Measurements from ENCODE around the gene MRPS6.

Gene MRPS6

GRCh38 chr21:34154878-34155277 is 81.5 kb downstream of the MRPS6 start:
- Histone ChIP-seq H3K27ac (ENCODE audit: low read length) (no peak overlapping the region), H3K4me1 (ENCODE audit: insufficient read depth, low read length) (no peaks in the 10 kb centered on the region), H3K27me3 (ENCODE audit: insufficient read depth, low read length, poor library complexity) (no peaks in the 10 kb centered on the region), H3K9me3 (ENCODE audit: insufficient read depth, low read length, severe bottlenecking) (peaks cover 2% of the 10 kb centered on the region), H4K20me1 (ENCODE audit: insufficient read depth, low read length) (no peaks in the 10 kb centered on the region), H2AFZ (ENCODE audit: low read depth, low read length) (no peak overlapping the region), H3K4me2 (ENCODE audit: insufficient read depth, low read length) (no peak overlapping the region), H3K9ac (ENCODE audit: low read depth, low read length) (no peak overlapping the region), H3K79me2 (ENCODE audit: insufficient read depth, low read length) (no peaks in the 10 kb centered on the region), H3K4me3 (ENCODE audit: low read depth in 1 of 2, low read length in 2 of 2) (no peak overlapping the region), H3K36me3 (ENCODE audit: insufficient read depth, low read length) (no peaks in the 10 kb centered on the region; the same call in 1 of the 2 replicates)
- no peak for TF ChIP-seq EZH2 (IDR thresholded peaks at IDR 0.05; ENCODE audit: borderline replicate concordance, low read depth, low read length, severe bottlenecking)
- TF ChIP-seq, protein P1, sequence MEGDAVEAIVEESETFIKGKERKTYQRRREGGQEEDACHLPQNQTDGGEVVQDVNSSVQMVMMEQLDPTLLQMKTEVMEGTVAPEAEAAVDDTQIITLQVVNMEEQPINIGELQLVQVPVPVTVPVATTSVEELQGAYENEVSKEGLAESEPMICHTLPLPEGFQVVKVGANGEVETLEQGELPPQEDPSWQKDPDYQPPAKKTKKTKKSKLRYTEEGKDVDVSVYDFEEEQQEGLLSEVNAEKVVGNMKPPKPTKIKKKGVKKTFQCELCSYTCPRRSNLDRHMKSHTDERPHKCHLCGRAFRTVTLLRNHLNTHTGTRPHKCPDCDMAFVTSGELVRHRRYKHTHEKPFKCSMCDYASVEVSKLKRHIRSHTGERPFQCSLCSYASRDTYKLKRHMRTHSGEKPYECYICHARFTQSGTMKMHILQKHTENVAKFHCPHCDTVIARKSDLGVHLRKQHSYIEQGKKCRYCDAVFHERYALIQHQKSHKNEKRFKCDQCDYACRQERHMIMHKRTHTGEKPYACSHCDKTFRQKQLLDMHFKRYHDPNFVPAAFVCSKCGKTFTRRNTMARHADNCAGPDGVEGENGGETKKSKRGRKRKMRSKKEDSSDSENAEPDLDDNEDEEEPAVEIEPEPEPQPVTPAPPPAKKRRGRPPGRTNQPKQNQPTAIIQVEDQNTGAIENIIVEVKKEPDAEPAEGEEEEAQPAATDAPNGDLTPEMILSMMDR (IDR thresholded peaks at IDR 0.05; ENCODE audit: borderline replicate concordance, extremely low read depth, low read length, poor library complexity, severe bottlenecking) = no peak
- DNase-seq = no peak
- no peak for ATAC-seq (ENCODE audit: insufficient read depth, low read depth)

GRCh38 chr21:34156957-34157356 is 83.6 kb downstream of the MRPS6 start:
- DNase-seq (no peak), ATAC-seq (ENCODE audit: insufficient read depth, low read depth) (no peak)
- no peaks in the 10 kb centered on the region for H3K79me2 ChIP-seq (ENCODE audit: insufficient read depth, low read length)
- H3K27me3 ChIP-seq (ENCODE audit: insufficient read depth, low read length, poor library complexity) = no peaks in the 10 kb centered on the region
- H2AFZ ChIP-seq (ENCODE audit: low read depth, low read length) = no peak overlapping the region
- no peak overlapping the region for H3K9ac ChIP-seq (ENCODE audit: low read depth, low read length)
- peaks cover 5% of the 10 kb centered on the region for H3K9me3 ChIP-seq (ENCODE audit: insufficient read depth, low read length, severe bottlenecking)
- H4K20me1 ChIP-seq (ENCODE audit: insufficient read depth, low read length) = no peaks in the 10 kb centered on the region
- no peak for TF ChIP-seq EZH2 (IDR thresholded peaks at IDR 0.05; ENCODE audit: borderline replicate concordance, low read depth, low read length, severe bottlenecking)
- TF ChIP-seq, protein P1 (IDR thresholded peaks at IDR 0.05; ENCODE audit: borderline replicate concordance, extremely low read depth, low read length, poor library complexity, severe bottlenecking) = no peak
- no peaks in the 10 kb centered on the region for H3K36me3 ChIP-seq (ENCODE audit: insufficient read depth, low read length)
- H3K4me3 ChIP-seq (ENCODE audit: low read depth in 1 of 2, low read length in 2 of 2) = no peak overlapping the region
- no peaks in the 10 kb centered on the region for H3K4me1 ChIP-seq (ENCODE audit: insufficient read depth, low read length)
- no peak overlapping the region for H3K4me2 ChIP-seq (ENCODE audit: insufficient read depth, low read length)
- no peak overlapping the region for H3K27ac ChIP-seq (ENCODE audit: low read length)

DNA sequence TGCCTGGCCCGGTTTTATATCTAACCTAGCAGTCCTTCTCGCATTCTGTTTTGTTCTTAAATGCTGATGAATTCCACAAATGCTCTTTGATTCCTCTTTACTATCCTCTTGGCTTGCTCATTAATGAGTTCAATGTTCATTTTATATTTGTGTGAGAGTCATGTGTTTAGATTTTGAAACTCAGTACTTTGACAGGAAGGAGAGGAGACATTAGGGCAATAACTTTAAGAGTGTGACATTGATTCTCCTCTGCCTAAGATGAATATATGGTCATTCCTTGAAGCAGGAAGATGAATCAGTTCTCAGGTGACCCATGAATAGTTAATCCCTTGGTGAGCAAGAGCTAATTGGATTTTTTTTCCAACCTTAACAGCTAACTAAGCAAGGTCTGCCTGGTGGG is 84.1 kb downstream of the MRPS6 start:
- no peak overlapping the region for H3K4me2 ChIP-seq (ENCODE audit: insufficient read depth, low read length)
- H3K36me3 ChIP-seq (ENCODE audit: insufficient read depth, low read length) = no peaks in the 10 kb centered on the region
- ATAC-seq (ENCODE audit: insufficient read depth, low read depth) (no peak), DNase-seq (no peak)
- TF ChIP-seq EZH2 (IDR thresholded peaks at IDR 0.05; ENCODE audit: borderline replicate concordance, low read depth, low read length, severe bottlenecking) = no peak
- TF ChIP-seq, protein P1 (IDR thresholded peaks at IDR 0.05; ENCODE audit: borderline replicate concordance, extremely low read depth, low read length, poor library complexity, severe bottlenecking) = no peak
- no peak overlapping the region for H3K27ac ChIP-seq (ENCODE audit: low read length)
- peaks cover 5% of the 10 kb centered on the region for H3K9me3 ChIP-seq (ENCODE audit: insufficient read depth, low read length, severe bottlenecking)
- no peaks in the 10 kb centered on the region for H4K20me1 ChIP-seq (ENCODE audit: insufficient read depth, low read length)
- H3K4me3 ChIP-seq (ENCODE audit: low read depth in 1 of 2, low read length in 2 of 2) = no peak overlapping the region
- H3K79me2 ChIP-seq (ENCODE audit: insufficient read depth, low read length) = no peaks in the 10 kb centered on the region
- no peak overlapping the region for H3K9ac ChIP-seq (ENCODE audit: low read depth, low read length)
- H2AFZ ChIP-seq (ENCODE audit: low read depth, low read length) = no peak overlapping the region
- no peaks in the 10 kb centered on the region for H3K27me3 ChIP-seq (ENCODE audit: insufficient read depth, low read length, poor library complexity)
- H3K4me1 ChIP-seq (ENCODE audit: insufficient read depth, low read length) = no peaks in the 10 kb centered on the region
